MCF 10A (cell line): ENCODE data around the gene CRBN. TPM values are rescaled to one million over a fixed set of nuclear protein-coding genes. Genes with fewer than 3 reads are reported as not detected.

Experiments used
- BruUV-seq: library from RNA; stranded (reverse); fragments of 400-500 nt; replicated peaks from 2 replicates; lab custom pipeline; 2021; lab: Mats Ljungman, UMichigan
- CTCF ChIA-PET: fragments of 300-600 bp; sonication (Branson Sonifier 250); formaldehyde crosslinking; extraction: SDS; loops from one replicate; lab custom pipeline; 2021; ENCODE audit warnings: antibody characterized with exemption, inconsistent platforms; lab: Yijun Ruan, JAX
- POLR2A ChIA-PET: fragments of 300-600, 350-650 bp; sonication (Branson Sonifier 250); formaldehyde crosslinking; extraction: SDS; loops from one replicate; lab custom pipeline; 2020; ENCODE audit warnings: antibody characterized with exemption, inconsistent platforms; lab: Yijun Ruan, JAX
- DNase-seq: peaks from one replicate; pipeline ENCODE4 v3.0.0-alpha.2; 2018; ENCODE audit not compliant: unreplicated experiment
- H3K27ac Mint-ChIP-seq: one replicate; pipeline ENCODE4 v1.8.0; 2022; ENCODE audit warnings: mild to moderate bottlenecking, low read depth, mixed read lengths; ENCODE audit not compliant: unreplicated experiment
- H3K27me3 Mint-ChIP-seq: one replicate; pipeline ENCODE4 v1.8.0; 2022; ENCODE audit warnings: mixed read lengths; ENCODE audit not compliant: insufficient read depth, unreplicated experiment
- H3K36me3 Mint-ChIP-seq: one replicate; pipeline ENCODE4 v1.8.0; 2022; ENCODE audit warnings: mild to moderate bottlenecking, moderate library complexity, mixed read lengths; ENCODE audit not compliant: insufficient read depth, unreplicated experiment
- H3K4me1 Mint-ChIP-seq: one replicate; pipeline ENCODE4 v1.8.0; 2022; ENCODE audit warnings: mixed read lengths; ENCODE audit not compliant: insufficient read depth, unreplicated experiment
- H3K4me3 Mint-ChIP-seq: one replicate; pipeline ENCODE4 v1.8.0; 2022; ENCODE audit warnings: mild to moderate bottlenecking, moderate library complexity, mixed read lengths; ENCODE audit not compliant: unreplicated experiment
- H3K9me3 Mint-ChIP-seq: one replicate; pipeline ENCODE4 v1.8.0; 2022; ENCODE audit warnings: mixed read lengths; ENCODE audit not compliant: unreplicated experiment
- CTCF ChIP-seq: fragments of 200-600 bp; IDR thresholded peaks from one replicate; pipeline ENCODE4 v1.8.0; 2022; ENCODE audit warnings: antibody characterized with exemption, mild to moderate bottlenecking; ENCODE audit not compliant: unreplicated experiment
- intact Hi-C: fragments of 100-400 bp; cut with micrococcal nuclease; formaldehyde crosslinking; loops from 2 replicates; pipeline ENCODE4 v1.14.1; 2022
- total RNA-seq: library from RNA; stranded (reverse); gene quantifications from 2 replicates; pipeline ENCODE4 v1.2.3, GENCODE V29; 2022

CRBN gene
- total RNA-seq, 1 experiment from 2014 or later, result 23.0 TPM

GRCh38 chr3:3201611-3202010 is 22.1 kb upstream of the CRBN start:
- H3K36me3 Mint-ChIP-seq, result no peaks in the 10 kb centered on the region
- H3K4me3 Mint-ChIP-seq, result no peak overlapping the region
- no peaks in the 10 kb centered on the region for H3K9me3 Mint-ChIP-seq
- DNase-seq, result no peak
- no peak for TF ChIP-seq CTCF
- H3K27me3 Mint-ChIP-seq, result peaks cover 14% of the 10 kb centered on the region
- intact Hi-C loops, result no loop called here
- H3K27ac Mint-ChIP-seq, result no peak overlapping the region
- no TSS peak for BruUV-seq
- ChIA-PET CTCF (interaction anchor here (0.6 to 8.8 kb wide), 31 partner anchors 9 to 1104 kb away, joined by 3 to 176 read pairs (median 6); no protein-coding TSS in a partner anchor), POLR2A (no interaction called here)
- H3K4me1 Mint-ChIP-seq, result no peaks in the 10 kb centered on the region

- ChIA-PET POLR2A (interaction anchor here (1.0 to 1.8 kb wide), 4 partner anchors 12 to 1090 kb away, joined by 4 to 8 read pairs (median 5); no protein-coding TSS in a partner anchor), CTCF (interaction anchor here (0.6 to 8.8 kb wide), 65 partner anchors 10 to 1216 kb away, joined by 3 to 176 read pairs (median 4); no protein-coding TSS in a partner anchor)
- Mint-ChIP-seq H3K27me3 (peaks cover 13% of the 10 kb centered on the region), H3K9me3 (no peaks in the 10 kb centered on the region), H3K4me1 (no peaks in the 10 kb centered on the region), H3K36me3 (no peaks in the 10 kb centered on the region), H3K4me3 (no peak overlapping the region), H3K27ac (no peak overlapping the region)
- TF ChIP-seq CTCF, result peak; percentile 80
- intact Hi-C loops, result loop anchor here (1.0 kb wide), 3 partner anchors 798 to 1090 kb away; no protein-coding TSS in a partner anchor
- BruUV-seq, result no TSS peak
- peak; percentile 81 for DNase-seq
Measured at GRCh38 chr3:3200632-3201212, 21.2 kb upstream of the CRBN start.

- intact Hi-C loops, result no loop called here
- Mint-ChIP-seq H3K27ac (no peak overlapping the region), H3K4me3 (no peak overlapping the region), H3K36me3 (no peaks in the 10 kb centered on the region), H3K4me1 (no peaks in the 10 kb centered on the region), H3K9me3 (no peaks in the 10 kb centered on the region), H3K27me3 (peaks cover 20% of the 10 kb centered on the region)
- CTCF ChIA-PET, result interaction anchor here (0.6 to 8.8 kb wide), 19 partner anchors 9 to 1545 kb away, joined by 3 to 176 read pairs (median 5); no protein-coding TSS in a partner anchor
- POLR2A ChIA-PET, result no interaction called here
- BruUV-seq, result no TSS peak
- DNase-seq, result no peak
- no peak for TF ChIP-seq CTCF
Measured at GRCh38 chr3:3199306-3199705, 19.8 kb upstream of the CRBN start.

- TF ChIP-seq CTCF, result peak; percentile 40
- Mint-ChIP-seq H3K9me3 (no peaks in the 10 kb centered on the region), H3K27ac (no peak overlapping the region), H3K27me3 (peaks cover 45% of the 10 kb centered on the region), H3K4me1 (no peaks in the 10 kb centered on the region), H3K4me3 (no peak overlapping the region), H3K36me3 (no peaks in the 10 kb centered on the region)
- intact Hi-C loops, result loop anchor here (1.0 kb wide), 1 partner anchor 1094 kb away; no protein-coding TSS in a partner anchor
- DNase-seq, result peak; percentile 29
- BruUV-seq, result no TSS peak
- CTCF ChIA-PET, result interaction anchor here (0.5 to 8.8 kb wide), 13 partner anchors 14 to 1100 kb away, joined by 3 to 176 read pairs (median 3); no protein-coding TSS in a partner anchor
- POLR2A ChIA-PET, result no interaction called here
Measured at GRCh38 chr3:3196148-3196861, 16.8 kb upstream of the CRBN start.
